Panc1 (cell line): Measurements from ENCODE around the gene GRIK1.

Experiments used
- CTCF ChIP-seq: fragments of 450-650 bp; IDR thresholded peaks from 2 replicates; pipeline ENCODE4 v1.5.1; 2017; ENCODE audit warnings: mild to moderate bottlenecking
- POLR2AphosphoS5 ChIP-seq: IDR thresholded peaks from 2 replicates; pipeline ENCODE4 v1.6.1; 2012; ENCODE audit warnings: mild to moderate bottlenecking, low read depth, low read length, moderate library complexity
- REST ChIP-seq, 2 experiments: IDR thresholded peaks; 2 replicates each; pipeline ENCODE4 v1.6.1; 2011 to 2012; ENCODE audit warnings: low read depth in 2 of 2, control low read depth in 1 of 2, low read length in 1 of 2, mild to moderate bottlenecking in 1 of 2, moderate library complexity in 1 of 2; ENCODE audit not compliant: insufficient read depth in 1 of 2
- SIN3A ChIP-seq: IDR thresholded peaks from 2 replicates; pipeline ENCODE4 v1.6.1; 2012; ENCODE audit warnings: low read depth, mild to moderate bottlenecking, low read length, moderate library complexity, borderline replicate concordance; ENCODE audit not compliant: insufficient read depth
- TCF7L2 ChIP-seq: IDR thresholded peaks from 2 replicates; pipeline ENCODE4 v1.6.1; 2011; ENCODE audit warnings: mild to moderate bottlenecking, low read depth, low read length, inconsistent platforms

- TF ChIP-seq CTCF (no peak), REST (IDR thresholded peaks at IDR 0.05; ENCODE audit: insufficient read depth in 1 of 2, low read depth in 2 of 2, low read length in 1 of 2) (no peak), POLR2AphosphoS5 (no peak), SIN3A (no peak), TCF7L2 (no peak)
Measured at GRCh38 chr21:29829564-29830275, 110.1 kb downstream of the GRIK1 start.
